ENCODE measurements around the gene SPEN.

- TF ChIP-seq CTCF (IDR thresholded peaks at IDR 0.05) (no peak), ZFX (IDR thresholded peaks at IDR 0.05; ENCODE audit: borderline replicate concordance) (no peak)
These were observed 116.0 kb downstream of the SPEN start for GRCh38 chr1:15963363-15963967.

All from 22Rv1 (cell line).